WI38 (cell line): Measurements from ENCODE around the gene NUPR1.

Source experiments
- H3K4me3 ChIP-seq: 2 replicates; pipeline ENCODE4 v1.5.1; 2011; ENCODE audit warnings: low read depth, mild to moderate bottlenecking, control low read depth, low read length
- TF ChIP-seq, protein P1 (sequence below): IDR thresholded peaks from 2 replicates; pipeline ENCODE4 v1.5.1; 2012; ENCODE audit warnings: low read depth, mild to moderate bottlenecking, control low read depth, low read length

The NUPR1 gene

DNA sequence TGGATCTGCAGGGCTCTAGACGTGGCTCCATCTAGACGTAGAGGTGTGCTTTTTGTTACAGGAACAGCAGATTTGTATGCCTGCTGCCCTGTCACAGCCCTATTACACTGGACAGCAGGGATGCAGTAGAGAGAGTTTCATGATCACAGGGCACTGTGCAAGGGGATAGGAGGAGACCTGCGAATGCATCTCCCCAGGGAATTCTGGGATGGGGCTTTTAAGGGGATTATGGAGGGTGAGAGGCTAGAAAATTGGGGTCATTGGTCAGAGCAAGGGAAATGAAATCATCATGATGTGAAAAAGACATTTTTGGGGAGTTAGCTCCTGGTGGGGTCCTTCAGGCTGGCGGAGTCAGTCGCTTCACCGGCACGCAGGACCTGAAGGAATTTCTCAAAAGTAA, 3.9 kb upstream of the NUPR1 start:
- TF ChIP-seq, protein P1, sequence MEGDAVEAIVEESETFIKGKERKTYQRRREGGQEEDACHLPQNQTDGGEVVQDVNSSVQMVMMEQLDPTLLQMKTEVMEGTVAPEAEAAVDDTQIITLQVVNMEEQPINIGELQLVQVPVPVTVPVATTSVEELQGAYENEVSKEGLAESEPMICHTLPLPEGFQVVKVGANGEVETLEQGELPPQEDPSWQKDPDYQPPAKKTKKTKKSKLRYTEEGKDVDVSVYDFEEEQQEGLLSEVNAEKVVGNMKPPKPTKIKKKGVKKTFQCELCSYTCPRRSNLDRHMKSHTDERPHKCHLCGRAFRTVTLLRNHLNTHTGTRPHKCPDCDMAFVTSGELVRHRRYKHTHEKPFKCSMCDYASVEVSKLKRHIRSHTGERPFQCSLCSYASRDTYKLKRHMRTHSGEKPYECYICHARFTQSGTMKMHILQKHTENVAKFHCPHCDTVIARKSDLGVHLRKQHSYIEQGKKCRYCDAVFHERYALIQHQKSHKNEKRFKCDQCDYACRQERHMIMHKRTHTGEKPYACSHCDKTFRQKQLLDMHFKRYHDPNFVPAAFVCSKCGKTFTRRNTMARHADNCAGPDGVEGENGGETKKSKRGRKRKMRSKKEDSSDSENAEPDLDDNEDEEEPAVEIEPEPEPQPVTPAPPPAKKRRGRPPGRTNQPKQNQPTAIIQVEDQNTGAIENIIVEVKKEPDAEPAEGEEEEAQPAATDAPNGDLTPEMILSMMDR = no peak
- no peak overlapping the region for H3K4me3 ChIP-seq

DNA sequence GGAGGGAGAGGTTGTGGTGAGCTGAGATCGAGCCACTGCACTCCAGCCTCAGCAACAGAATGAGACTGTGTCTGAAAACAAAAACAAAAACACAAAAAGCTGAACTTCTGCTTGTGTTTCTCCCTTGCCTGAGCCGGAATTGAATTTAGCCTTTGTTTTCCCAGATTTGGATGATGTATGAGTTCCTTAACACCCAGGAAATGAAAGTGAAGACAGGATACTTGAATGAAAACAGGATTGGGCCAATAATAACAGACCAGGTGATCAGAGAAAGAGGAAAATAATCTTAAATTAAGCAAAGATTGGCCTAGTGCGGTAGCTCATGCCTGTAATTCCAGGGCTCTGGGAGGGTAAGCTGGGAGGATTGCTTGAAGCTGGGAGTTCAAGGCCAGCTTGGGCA, 1.6 kb upstream of the NUPR1 start:
- H3K4me3 ChIP-seq = no peak overlapping the region
- TF ChIP-seq, protein P1 = no peak

DNA sequence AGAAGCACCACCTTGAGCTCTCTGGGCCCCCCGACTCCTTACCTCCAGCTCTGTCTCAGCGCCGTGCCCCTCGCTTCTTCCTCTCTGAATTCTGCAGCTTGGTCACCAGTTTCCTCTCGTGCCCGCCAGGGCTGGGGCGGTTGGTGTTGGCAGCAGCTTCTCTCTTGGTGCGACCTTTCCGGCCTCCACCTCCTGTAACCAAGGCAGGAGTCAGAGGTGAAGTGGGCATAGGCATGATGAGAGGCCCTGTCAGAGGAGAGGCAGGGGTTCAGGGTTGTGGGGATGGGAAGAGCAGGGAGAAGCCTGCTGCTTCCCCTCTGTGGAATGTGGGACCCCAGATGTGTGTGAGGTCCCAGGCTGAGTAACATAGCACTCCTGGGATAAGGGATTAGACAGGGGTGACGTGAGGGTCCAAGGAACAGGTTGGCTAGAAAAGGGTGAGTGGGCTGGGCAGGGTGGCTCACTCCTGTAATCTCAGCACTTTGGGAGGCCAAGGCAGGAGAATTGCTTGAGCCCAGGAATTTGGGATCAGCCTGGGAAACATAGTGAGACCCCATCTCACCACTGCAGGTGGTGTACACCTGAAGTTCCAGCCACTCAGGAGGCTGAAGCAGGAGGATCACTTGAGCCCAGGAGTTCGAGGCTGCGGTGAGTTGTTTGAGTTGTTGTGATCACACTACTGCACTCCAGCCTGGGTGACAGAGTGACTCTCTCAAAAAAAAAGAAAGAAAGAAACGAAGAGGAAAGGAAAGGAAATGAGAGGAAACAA, 626 bp downstream of the NUPR1 start:
- H3K4me3 ChIP-seq = peak overlapping the region; percentile 71

DNA sequence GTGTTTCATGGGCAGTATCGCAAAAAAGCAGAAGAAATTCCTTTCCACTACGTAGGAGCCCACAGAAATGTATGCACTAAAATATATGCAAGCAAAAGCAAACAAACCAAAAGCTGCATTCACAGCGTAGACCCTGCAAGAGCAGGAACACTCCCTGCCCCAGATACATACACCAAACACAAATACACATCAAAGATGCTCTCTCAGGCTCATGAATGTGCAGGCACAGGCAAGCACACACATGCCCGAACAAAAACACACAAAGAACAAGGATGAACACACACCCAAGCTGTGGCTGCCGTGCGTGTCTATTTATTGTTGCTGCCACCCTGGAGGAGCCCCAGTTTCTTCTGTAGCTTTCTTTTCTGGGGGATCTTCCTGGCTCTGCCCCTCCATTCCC, 1.7 kb downstream of the NUPR1 start:
- peak overlapping the region; percentile 71 for H3K4me3 ChIP-seq

More for the DNA sequence above, 626 bp downstream of the NUPR1 start:
- TF ChIP-seq, protein P1 = no peak

DNA sequence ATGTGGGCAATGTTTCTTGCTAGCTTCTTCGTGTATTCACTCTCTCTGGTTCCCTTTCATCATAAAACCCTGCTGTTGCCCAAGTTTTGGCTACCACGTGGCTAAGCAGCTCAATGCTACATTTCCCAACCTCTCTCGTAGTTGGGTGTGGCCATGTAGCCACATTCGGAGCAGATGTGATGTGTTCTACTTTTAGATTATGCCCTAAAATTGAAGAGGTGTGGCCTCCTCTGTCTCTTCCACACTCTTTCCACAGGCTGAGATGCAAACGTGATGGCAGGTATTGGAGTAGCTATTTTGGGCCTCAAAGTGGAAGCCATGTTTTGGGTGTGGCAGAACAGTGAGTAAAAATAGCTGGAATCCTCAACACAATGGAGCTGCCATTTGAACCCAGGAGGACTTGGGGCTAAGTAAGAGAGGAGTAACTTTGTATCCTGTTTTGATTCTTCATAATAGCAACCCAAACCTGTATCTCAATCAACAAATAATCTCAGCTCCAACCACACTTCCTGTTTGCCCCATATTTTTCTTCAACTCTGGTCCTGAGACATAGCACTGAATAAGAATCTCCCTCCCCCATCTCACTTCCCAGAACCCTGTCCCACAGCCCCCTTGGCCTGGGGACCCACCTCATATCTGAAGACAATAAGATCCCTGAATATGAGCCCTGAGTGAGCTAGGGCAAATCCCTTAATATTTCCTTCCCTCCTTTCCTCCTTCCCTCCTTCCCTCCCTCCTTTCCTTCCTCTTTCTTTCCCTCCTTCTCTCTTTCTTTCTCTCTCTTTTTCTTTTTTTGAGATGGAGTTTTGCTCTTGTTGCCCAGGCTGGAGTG, 4.0 kb downstream of the NUPR1 start:
- TF ChIP-seq, protein P1 = no peak
- H3K4me3 ChIP-seq = no peak overlapping the region

More for the DNA sequence above, 1.7 kb downstream of the NUPR1 start:
- TF ChIP-seq, protein P1 = no peak

DNA sequence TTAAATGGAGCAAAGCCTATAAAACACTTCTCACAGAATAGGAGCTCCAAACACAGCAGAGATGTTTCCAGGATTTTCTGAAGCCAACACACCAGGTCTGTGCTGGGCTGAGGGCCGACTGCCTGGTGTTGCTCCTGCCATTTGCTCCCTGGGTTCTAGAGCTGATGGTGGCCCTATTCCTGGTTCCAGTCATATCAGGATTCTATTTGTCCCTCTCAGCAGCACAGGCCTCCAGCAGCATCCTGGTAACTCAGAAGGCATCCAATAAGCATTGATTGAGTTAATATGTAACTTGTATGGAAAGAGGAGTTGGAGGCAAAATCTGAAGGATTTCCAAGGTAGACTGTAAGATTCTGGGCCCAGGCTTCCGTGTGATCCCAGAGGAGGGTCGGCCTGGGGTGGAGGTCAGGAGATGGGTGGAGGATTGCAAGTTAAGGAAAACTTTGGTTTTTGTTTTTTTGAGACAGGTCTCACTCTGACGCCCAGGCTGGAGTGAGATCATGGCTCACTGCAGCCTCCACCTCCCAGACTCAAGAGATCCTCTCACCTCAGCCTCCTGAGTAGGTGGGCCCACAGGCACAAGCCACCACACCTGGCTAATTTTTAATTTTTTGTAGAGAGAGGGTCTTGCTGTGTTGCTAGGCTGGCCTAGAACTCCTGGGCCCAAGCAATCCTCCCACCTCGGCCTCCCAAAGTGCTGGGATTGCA, 5.7 kb downstream of the NUPR1 start:
- TF ChIP-seq, protein P1 = no peak
- H3K4me3 ChIP-seq = no peak overlapping the region
